ENCODE data around the gene AMTN.
"Not testable (repeated sequence)": the region's sequence is repeated elsewhere in the genome, so short reads cannot be mapped to it uniquely, and the experiment has no call there.

The AMTN gene, protein sequence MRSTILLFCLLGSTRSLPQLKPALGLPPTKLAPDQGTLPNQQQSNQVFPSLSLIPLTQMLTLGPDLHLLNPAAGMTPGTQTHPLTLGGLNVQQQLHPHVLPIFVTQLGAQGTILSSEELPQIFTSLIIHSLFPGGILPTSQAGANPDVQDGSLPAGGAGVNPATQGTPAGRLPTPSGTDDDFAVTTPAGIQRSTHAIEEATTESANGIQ

DNA sequence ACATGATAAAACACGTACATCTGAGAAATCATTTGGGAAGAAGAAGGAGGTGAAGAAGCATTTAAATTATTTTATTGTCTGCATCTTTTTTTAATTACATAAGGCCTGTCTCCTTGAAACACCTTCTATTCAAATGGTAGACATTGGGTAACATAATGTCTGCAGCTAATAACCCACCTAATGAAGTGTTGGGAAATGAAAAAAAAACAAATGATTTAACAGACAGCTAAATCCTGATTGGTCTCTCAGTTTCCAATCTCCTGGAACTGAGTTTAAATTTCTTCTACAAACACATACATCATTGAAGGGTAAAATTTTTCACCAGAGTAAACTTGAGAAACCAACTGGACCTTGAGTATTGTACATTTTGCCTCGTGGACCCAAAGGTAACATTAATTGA is at the start of gene AMTN:
AMTN (plus strand) TSS at position 301 of the 400 bp plus-strand sequence. CDS start 209 bp downstream, outside the sequence.
- DNase-seq, result no peak

DNA sequence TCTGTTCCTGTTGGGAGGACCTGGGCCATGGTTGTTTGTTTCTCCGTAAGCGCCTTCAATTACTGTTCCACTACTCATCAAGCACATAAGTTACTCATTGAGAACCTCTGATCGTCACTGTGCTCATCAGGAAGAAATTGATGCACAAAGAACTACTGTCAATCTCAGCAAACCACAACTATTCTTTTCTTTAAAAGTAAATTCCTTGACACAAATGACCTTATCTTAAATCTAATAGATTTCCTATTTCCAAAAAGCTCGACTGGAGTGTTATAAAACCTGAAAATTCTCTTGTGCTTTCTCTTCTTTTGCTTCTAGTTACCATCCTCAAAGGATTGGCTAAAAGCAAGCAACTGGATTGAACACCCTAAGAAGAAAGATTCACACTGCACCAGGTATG is 46.5 kb upstream of the AMTN start, which contains the start of gene MUC7:
MUC7 (plus strand) TSS at position 301 of the 400 bp plus-strand sequence. CDS start 1,825 bp downstream, outside the sequence.
- no peak for DNase-seq

DNA sequence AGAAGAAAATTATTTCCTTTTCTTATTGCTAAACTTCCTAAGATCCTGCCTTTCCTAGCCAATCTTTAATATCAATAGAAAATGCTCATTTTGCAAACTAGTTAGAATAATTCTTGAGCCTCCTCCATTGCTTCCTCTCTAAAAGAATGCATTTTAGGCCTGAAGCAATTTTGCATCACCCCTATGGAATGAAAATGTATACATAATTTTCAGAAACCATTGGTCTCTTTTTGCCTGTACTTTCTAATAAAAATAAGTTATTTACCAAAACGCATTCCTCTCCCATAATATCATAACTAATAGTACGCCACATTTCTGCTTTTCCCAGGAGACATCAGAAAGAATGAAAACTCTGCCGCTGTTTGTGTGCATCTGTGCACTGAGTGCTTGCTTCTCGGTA is 44.7 kb upstream of the AMTN start:
- no peak for DNase-seq

DNA sequence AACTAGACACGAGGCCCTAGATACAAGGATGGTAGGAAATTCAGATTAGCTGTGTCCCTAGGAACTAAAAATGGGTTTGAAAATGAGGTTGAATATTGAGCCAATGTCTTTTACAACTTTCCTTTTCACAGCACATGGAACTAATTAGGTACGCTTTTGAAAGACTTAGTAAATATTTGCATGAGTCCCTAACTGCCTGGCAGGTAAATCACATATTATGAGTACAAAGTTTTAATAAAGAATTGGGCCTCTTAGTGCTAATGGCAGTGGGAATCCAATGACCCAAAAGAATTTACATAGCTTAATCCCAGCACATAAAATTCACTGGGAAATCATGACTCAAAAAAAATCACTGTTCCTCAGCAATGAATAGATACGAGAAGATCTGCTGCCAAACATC is 29.6 kb upstream of the AMTN start:
- DNase-seq, result no peak

DNA sequence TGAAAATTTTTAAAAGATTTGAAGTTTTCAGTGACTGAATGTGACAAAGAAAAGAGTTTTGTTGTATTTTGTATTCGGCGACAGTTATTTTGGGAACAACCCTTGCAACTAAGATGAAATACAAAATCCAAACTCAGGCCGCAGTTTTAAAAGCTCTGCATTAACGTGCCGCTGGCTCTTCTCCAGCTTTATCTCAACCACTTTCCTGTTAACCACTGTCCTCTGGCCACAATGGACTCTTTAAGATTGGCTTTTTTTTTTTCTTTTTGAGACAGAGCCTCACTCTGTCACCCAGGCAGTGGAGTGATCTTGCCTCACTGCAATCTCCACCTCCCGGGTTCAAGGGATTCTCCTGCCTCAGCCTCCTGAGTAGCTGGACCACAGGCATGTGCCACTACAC is 22.1 kb upstream of the AMTN start:
- no peak for DNase-seq

DNA sequence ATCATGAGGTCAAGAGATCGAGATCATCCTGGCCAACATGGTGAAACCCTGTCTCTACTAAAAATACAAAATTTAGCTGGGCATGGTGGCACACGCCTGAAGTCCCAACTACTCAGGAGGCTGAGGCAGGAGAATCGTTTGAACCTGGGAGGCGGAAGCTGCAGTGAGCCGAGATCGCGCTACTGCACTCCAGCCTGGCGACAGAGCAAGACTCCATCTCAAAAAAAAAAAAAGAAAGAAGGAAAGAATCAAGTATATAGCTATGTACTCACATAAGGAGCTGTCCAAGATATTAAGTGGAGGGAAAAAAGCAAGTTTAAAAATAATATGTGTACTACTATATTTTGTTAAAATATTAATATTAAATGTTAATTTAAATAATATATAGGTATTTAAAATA is 16.5 kb upstream of the AMTN start:
- DNase-seq, result not testable (repeated sequence)

DNA sequence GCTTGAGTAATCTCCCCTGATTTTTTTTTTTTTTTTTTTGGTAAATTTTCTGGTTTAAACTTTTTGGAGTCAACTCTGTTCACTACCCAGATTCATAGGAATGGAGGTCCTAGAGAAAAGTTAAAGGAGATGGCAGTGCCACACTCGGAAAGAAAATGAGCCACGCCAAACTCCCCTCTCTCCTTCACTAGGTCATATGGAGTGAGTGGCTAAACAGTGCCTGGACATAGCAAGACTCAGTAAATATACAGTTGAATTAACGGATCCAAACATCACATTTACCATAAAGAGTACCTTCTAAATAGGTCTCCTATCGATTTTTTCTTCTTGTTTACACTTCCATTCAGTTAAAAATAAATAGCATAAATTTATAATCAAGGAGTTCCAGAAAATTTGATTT is 13.6 kb upstream of the AMTN start:
- no peak for DNase-seq

DNA sequence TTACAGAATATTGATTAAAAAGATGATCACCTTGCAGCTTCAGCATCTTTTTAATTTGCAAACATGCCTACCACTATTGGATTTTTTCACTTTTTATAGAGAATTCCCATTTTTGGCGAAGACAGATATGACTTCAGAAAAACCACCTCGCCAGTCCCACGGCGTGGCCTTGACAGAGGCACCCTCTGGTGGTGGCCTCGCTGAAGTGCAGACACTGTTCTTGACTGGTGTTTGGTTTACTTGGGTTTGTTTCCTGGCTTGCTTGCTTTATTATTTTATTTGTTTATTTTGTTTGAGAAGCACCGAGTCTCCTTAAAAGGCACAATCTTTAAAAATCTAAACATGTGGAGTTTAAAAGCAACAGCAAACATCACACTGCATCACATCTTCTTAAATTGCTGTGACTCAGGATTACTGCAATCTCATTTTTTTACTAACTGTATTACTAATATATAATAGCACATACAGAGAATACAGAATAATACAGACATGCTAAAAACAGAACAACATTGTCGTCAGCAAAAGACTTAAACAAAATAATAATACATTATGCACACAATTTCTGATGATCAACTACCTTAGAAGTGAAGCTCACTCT is 13.1 kb upstream of the AMTN start:
- peak; percentile 17 to 42 for DNase-seq

DNA sequence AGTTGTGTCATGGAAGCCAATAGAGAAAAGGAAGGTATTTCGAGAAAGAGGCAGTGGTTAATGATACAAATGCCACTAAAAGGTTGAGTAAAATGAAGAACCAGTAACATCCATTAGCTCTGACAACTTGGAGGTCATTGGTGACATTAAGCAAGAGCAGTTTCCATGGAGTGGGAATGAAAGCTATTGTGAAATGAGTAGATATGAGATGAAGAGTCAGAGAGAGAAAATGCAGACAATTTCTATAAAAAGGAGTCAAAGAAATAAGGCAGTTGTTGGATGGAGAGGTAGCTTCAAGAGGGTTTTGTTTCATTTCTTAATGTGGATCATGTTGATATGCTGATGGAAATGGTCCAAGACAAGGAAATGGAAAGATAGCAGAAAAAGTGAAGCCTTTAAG is 9.6 kb upstream of the AMTN start:
- no peak for DNase-seq

DNA sequence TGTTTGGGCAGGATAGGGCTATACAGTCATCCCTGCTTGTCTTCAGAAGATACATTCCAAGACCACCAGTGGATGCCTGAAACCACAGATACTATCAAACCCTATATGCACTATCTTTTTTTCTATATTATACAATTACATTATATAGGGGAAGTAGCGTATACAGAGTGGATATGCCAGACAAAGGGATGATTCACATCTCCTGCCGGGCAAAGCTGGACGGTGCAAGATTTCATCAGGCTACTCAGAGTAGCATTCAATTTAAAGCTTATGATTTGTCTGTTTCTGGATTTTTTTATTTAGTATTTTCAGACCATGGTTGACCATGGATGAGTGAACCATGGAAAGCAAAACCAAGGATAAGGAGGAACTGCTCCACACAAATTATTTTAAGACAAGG is 7.0 kb upstream of the AMTN start:
- DNase-seq, result no peak

DNA sequence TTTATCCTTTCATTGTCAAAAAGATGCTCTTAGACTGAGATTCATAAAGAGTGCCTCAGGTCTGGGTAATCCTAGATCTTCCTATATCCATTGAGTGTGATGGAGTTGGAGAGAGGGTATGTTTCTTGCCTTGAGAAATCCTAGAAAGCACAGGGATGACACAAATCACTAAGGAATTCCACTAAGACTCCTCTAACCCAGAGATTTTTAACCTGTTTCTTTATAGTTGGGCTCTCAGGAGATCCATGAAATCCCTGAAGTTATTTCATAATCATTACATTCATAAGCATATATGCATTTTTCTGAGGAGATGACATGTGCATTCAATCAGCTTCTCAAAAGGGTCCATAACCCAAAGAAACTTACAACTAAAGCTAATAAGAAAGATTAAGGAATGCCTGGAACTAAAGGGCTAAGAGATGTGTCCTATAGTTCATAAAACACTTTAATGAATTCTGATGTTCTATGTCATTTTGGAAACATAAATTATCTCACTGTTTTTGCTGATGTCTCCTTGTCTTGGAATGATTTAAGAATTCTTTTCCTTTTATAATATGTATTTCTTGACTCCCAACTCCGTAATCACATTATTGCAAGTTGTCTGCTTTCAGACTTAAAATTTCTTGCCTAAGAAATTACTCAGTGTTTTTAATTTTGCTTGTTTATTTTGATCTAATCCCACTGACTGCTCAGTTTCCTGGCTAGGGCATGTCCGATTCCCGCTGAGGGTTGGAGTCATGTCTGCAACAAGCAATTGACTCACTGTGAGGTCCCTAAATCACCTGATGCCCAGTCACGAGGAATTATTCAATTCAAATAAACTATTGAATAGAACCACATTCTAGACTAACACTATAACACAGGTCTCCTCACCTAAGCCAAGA is 2.8 kb upstream of the AMTN start:
- no peak for DNase-seq

DNA sequence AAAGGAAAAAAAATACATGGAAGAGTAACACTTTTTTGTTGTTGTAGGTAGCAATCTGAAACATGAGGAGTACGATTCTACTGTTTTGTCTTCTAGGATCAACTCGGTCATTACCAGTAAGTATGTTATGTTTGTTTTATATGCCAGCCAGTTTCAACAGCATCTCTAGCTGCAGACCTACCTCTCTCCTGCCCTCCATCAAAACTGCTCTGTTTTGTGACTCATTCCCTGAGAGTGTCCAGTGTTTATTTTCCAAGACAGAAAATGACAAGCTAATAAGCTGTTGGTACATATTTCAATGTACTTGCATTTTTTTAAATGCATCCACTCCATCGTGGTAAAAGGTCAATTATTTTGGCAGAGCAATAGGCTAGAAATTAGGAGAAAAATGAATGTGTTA is 347 bp downstream of the AMTN start:
- no peak for DNase-seq

DNA sequence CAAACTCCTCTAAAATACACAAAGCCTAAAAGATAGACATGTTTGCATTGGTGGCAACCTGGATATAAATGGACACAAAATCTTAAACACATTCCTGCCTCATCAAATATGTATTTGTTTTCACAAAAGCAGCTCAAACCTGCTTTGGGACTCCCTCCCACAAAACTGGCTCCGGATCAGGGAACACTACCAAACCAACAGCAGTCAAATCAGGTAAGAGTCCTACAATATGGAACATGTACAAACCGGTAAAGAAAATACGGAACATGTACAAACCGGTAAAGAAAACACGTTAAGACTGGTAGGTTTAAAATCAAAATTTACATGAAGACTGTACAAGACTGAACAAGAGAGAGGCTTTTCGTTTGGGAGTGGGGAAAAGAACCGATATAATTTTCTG is 4.3 kb downstream of the AMTN start:
- no peak for DNase-seq

DNA sequence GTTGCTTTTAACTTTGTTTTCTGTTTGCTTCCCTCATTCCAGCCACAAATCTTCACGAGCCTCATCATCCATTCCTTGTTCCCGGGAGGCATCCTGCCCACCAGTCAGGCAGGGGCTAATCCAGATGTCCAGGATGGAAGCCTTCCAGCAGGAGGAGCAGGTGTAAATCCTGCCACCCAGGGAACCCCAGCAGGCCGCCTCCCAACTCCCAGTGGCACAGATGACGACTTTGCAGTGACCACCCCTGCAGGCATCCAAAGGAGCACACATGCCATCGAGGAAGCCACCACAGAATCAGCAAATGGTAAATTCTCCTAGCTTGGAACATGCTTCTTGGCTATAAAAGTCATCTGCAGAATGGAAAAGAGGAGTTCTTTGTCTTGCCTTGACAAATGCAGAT is 12.6 kb downstream of the AMTN start:
- DNase-seq, result no peak

DNA sequence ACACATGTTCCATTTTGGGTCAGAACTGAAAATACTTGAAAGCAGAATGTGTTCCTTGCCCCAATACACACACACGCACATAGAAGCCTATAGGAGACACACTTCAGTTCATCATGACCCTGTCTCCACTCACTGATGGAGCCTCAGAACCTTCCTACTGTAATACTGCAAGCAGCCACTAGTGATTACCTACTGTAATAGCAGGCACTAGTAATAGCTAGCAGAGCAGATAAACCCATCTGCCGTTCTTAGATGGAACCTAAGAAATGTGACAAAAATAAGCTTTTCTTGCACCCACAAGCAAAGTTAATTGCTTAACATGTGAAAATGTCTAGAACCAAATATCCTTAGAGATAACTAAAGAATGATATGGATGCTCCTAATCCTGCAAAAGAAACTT is 13.6 kb downstream of the AMTN start:
- DNase-seq, result no peak

DNA sequence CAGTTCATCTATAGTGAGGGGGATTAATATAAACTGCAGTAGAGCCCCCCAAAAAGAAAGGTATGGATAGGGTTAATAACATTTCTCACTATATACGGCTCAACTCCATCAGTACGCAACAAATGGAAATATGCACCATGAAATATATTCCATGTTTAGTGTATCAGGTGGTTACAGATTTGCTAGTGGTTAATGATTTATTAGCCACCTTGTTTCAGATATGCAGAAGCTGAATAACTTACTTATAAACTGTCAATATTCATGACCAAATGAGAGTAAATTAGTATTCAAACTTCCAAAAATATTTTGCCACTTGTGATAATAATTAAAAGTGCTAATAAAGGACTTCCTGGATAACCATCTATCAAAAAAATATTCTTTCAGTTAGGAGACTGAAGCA is 14.8 kb downstream of the AMTN start:
- DNase-seq, result no peak

DNA sequence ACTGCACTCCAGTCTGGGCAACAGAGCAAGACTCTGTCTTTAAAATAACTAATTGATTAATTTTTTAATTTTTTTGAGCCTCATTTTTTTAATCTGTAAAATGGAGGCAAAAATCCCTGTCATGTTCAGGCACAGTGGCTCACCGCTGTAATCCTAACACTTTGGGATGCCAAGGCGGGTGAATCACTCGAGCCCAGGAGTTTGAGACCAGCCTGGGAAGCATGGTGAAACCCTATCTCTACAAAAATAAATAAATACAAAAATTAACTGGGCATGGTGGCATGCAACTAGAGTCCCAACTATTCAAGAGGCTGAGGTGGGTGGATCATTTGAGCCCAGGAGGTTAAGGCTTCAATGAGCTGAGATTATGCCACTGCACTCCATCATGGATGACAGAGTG is 15.4 kb downstream of the AMTN start:
- no peak for DNase-seq

DNA sequence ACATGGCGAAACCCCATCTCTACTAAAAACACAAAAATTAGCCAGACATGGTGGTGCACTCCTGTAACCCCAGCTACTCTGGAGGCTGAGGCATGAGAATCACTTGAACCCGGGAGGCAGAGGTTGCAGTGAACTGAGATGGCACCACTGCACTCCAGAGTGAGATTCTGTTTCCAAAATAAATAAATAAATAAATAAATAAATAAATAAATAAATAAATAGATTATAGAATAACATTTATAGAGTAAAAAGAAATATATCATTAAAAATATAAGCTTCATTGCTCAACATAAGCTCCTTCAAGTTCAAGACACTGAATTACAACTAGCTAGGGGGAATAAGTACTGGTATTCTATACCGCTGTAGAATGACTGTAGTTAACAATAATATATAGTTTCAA is 16.5 kb downstream of the AMTN start:
- not testable (repeated sequence) for DNase-seq

DNA sequence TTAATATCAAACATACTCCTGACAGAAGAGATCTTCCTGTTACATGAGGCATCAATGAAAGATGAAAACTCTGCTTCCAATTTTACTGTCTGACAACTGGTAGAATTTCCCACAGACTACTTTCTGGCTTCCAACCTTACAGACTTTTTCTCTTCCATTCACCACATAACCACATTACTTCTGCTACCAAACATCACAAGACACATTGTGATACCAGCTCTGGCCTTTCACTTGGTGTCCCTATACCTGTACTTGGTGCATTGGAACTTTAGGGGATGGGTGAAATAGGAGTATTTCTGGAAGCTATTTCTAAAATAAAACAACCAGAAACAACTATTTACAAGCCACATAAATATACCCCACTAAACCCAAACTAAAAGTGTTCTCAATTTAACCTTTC is 20.5 kb downstream of the AMTN start:
- DNase-seq, result no peak

DNA sequence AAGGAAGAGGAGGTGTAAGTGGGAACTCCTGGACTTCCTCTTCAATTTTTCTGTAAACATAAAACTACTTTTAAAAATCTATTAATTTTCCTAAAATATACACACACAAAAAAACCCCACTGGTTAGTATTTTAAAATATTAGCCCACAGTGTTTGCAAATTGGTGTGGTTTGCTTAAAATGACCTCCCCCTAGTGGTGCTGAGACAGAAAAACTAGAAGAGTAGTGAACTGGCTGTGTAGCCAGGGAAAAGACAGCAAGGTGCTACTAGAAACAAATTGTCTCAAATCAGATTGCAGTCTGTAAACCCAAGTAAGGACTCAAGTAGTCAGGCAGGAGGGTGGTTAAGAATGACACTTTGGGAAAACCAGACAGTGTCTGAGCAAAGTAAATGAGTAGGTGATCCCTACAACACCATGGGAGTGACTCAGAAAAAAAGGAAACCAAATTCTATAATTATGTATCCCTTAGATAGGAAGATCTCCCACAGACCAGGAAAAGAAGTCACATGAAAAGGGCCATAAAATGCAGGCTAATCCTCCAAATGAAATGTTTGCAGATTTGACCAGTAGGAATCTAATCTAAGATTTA is 26.0 kb downstream of the AMTN start:
- no peak for DNase-seq

DNA sequence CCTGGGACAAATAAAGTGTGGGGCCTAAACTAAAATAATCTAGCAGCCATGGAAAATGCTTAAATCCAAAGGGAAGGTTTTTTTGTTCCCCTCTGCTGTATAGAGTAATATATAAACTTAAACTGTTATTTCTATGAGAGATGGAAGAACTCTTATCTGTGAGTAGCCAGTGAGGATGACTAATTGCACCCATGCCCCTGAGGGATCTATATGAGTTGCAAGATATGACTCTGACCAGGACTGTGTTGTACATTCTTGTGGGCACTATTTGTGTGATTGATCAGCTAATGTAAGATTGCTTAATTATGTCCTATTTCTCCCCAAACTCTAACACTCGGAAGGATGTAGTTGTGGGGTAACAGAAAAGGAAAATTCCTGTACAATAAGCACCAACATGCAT is 38.5 kb downstream of the AMTN start:
- no peak for DNase-seq

DNA sequence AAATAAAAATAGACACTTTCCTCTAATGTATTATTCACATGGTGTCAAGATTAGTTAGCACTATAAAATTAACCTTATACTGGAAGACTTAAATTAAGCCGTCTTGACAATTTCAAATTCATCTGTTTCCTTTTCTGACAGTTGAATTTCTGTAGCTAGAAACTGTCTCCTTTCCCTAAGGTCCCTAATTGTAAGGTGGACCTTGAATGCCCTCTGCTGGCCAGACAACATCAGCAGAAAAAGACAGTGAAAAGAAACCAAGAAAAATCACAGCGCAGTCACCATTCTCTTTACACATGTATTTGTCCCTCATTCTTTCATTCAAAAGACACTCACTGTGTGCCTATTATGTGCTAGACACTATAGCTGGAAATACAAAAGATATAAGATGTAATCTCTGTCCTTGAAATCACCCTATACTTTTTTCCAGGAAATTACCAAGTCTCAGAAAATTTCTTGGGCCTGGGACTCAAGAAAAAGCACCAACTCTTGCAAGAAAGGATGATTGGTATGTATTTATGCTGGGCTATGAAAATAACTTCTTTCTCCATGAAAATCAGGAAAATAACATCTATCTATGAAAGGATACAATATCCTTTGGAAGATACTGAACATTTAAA is 41.0 kb downstream of the AMTN start:
- DNase-seq, result peak; percentile 17 to 38

DNA sequence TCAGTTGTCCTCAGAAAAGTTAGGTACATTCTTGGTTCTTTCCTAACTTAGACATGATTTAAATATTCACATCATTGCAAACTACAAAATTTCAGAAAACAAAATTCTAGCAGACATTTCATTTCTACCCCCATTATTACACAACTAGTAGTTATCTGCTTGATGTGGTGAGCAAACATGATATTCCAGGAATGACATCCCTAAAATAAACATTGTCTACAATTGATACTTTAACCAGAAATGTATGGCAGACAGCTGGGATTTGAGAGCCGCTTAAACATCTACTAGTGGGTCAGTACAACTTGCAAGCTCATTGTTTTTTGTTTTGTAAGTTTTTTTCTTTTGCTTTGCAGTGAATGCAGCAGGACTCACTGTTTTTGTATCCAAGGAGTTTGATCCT is 41.6 kb downstream of the AMTN start:
- no peak for DNase-seq

Measured in CD4-positive, alpha-beta T cell treated with Interleukin-4 for 1 hour (primary cell).